ENCODE results near the gene CFAP300. TPM values are rescaled to one million over a fixed set of nuclear protein-coding genes. Genes with fewer than 3 reads are reported as not detected.

Gene CFAP300
- total and polyA plus RNA-seq, 2 of the 8 experiments (the other 6 are each of a cell fraction or from before 2014, with no cell fraction given) = 2.1 to 2.8 TPM

DNA sequence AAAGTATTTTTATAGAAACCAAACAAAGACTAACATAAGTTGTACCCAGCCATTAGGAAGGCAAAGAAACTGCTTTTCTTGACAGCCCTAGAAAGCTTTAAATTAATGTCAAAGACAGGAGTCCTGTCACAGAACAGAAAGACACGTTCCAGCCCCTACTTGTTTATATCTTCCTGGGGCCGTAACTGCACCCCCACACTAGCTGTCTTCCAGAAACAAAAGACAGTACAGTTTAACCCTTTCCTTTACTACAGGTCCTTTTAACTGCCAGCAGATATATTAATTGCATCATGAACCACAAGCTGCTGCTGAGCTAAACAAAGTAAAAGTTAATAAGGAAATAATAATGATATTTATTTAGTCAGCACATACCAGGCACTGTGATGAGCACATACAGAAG lies 20.3 kb upstream of the CFAP300 start:
- no peak overlapping the region for H2BK120ac ChIP-seq (replicated peaks; ENCODE audit: low read depth, low read length)
- no peak overlapping the region for H3K27ac ChIP-seq (ENCODE audit: low read depth, low read length)
- H3K56ac ChIP-seq (replicated peaks; ENCODE audit: insufficient read length, low read depth, low read length) = no peak overlapping the region
- H4K20me1 ChIP-seq (replicated peaks in 1 of 2; ENCODE audit: control insufficient read depth in 1 of 2, insufficient read depth in 2 of 2, low read length in 2 of 2) = no peaks in the 10 kb centered on the region
- no peak overlapping the region for H4K8ac ChIP-seq (ENCODE audit: extremely low read depth, insufficient read depth, low read length)
- POLR2A ChIA-PET (ENCODE audit: partially characterized antibody) = interaction anchor here (0.6 kb wide), 1 partner anchor 150 kb away, joined by 3 read pairs; no protein-coding TSS in a partner anchor
- DNase-seq (ENCODE audit: low read depth in 1 of 2, low spot score in 2 of 2) (no peak), FAIRE-seq (no peak)
- no peaks in the 10 kb centered on the region for H3K79me2 ChIP-seq (ENCODE audit: control insufficient read depth in 1 of 2, insufficient read depth in 2 of 2, low read length in 2 of 2)
- H3K23me2 ChIP-seq (ENCODE audit: low read depth, low read length) = no peaks in the 10 kb centered on the region
- no peak overlapping the region for H3K4me2 ChIP-seq (ENCODE audit: insufficient read depth in 1 of 2, low read depth in 2 of 2, low read length in 2 of 2)
- no peak overlapping the region for H2AFZ ChIP-seq (ENCODE audit: low read length)
- no peak overlapping the region for H3K14ac ChIP-seq (ENCODE audit: insufficient read length)
- H4K5ac ChIP-seq (ENCODE audit: insufficient read length, low read depth, low read length) = no peak overlapping the region
- H3K4me3 ChIP-seq (ENCODE audit: extremely low read depth in 1 of 4, insufficient read depth in 2 of 4, low read depth in 3 of 4, low read length in 4 of 4) = no peak overlapping the region
- no peaks in the 10 kb centered on the region for H3K9me3 ChIP-seq (ENCODE audit: insufficient read depth in 2 of 2, low read depth in 1 of 2, low read length in 1 of 2)
- H2BK5ac ChIP-seq (ENCODE audit: low read depth, low read length) = no peak overlapping the region
- H3K36me3 ChIP-seq (ENCODE audit: control insufficient read depth in 2 of 4, insufficient read depth in 4 of 4, low read length in 3 of 4) = no peaks in the 10 kb centered on the region
- no peak overlapping the region for H2BK12ac ChIP-seq (ENCODE audit: low read depth, low read length)
- H2BK20ac ChIP-seq (ENCODE audit: low read length) = no peak overlapping the region
- H3K4me1 ChIP-seq (replicated peaks in 1 of 4; ENCODE audit: control insufficient read depth in 3 of 4, insufficient read depth in 4 of 4, low read length in 3 of 4) = peaks cover 0 to 4% (median 0%) of the 10 kb centered on the region in 4 experiments; a peak in 1 of 7 replicates
- no peak overlapping the region for H2BK15ac ChIP-seq (ENCODE audit: low read length)
- H3K4ac ChIP-seq (replicated peaks; ENCODE audit: insufficient read length, low read depth, low read length) = no peak overlapping the region
- no peak overlapping the region for H2AK5ac ChIP-seq (ENCODE audit: low read depth, low read length)
- 61% methylated on average over 2 of the region's 2 CpGs; no CpG with 5 or more reads in 1 of the 2 experiments for WGBS, 2 experiments (ENCODE audit: extremely low coverage in 1 of 2, insufficient coverage in 1 of 2, insufficient read length in 1 of 2, insufficient replicate concordance in 2 of 2, low coverage in 1 of 2, low lambda C conversion rate in 2 of 2, missing lambda C conversion rate in 1 of 2)
- no peak overlapping the region for H3K23ac ChIP-seq (ENCODE audit: insufficient read length)
- no peaks in the 10 kb centered on the region for H3K27me3 ChIP-seq (replicated peaks in 1 of 4; ENCODE audit: control insufficient read depth in 3 of 4, extremely low read depth in 1 of 4, insufficient read depth in 3 of 4, low read length in 3 of 4)
- H3K18ac ChIP-seq (ENCODE audit: extremely low read depth, low read length) = no peak overlapping the region
- CTCF ChIA-PET (ENCODE audit: partially characterized antibody) = interaction anchor here (0.9 to 1.5 kb wide), 5 partner anchors 20 to 242 kb away, joined by 3 to 7 read pairs (median 3); no protein-coding TSS in a partner anchor
- H3K79me1 ChIP-seq (ENCODE audit: low read depth, low read length) = no peaks in the 10 kb centered on the region
- H3K9ac ChIP-seq (replicated peaks in 1 of 4; ENCODE audit: extremely low read depth in 1 of 4, low read depth in 3 of 4, low read length in 3 of 4) = no peak overlapping the region
- no peak overlapping the region for H4K91ac ChIP-seq (replicated peaks; ENCODE audit: insufficient read length, low read length)

All from H1 (cell line).